Endothelial cell of umbilical vein (primary cell): ENCODE data around the gene SEMA4C. TPM values are rescaled to one million over a fixed set of nuclear protein-coding genes. Genes with fewer than 3 reads are reported as not detected.
A peak's percentile ranks its signal among the peaks of the same experiment; 100 is the strongest.

ENCODE experiments used
- BruUV-seq: library from RNA; stranded (reverse); fragments of 400-500 nt; replicated peaks from 2 replicates; lab custom pipeline; 2021; lab: Mats Ljungman, UMichigan
- CTCF ChIA-PET: fragments of 300-600, 350-600 bp; sonication (Branson Sonifier 250); formaldehyde crosslinking; loops from one replicate; lab custom pipeline; 2021; ENCODE audit warnings: antibody characterized with exemption, inconsistent platforms; lab: Charles Lee
- POLR2A ChIA-PET: fragments of 300-600, 350-600 bp; sonication (Branson Sonifier 250); formaldehyde crosslinking; loops from one replicate; lab custom pipeline; 2021; ENCODE audit warnings: antibody characterized with exemption, inconsistent platforms; lab: Charles Lee
- DNase-seq: peaks from one replicate; pipeline ENCODE4 v3.0.0-alpha.2; 2011; ENCODE audit warnings: low read depth, low spot score
- FAIRE-seq: peaks from 2 replicates; lab custom pipeline; 2011; peaks lifted over from hg19 to GRCh38; lab: Jason Lieb, UNC
- H2AFZ ChIP-seq: 2 replicates; pipeline ENCODE4 v1.6.0; 2012; ENCODE audit warnings: low read depth, low read length, control low read depth, inconsistent platforms
- H3K27ac ChIP-seq: 2 replicates; pipeline ENCODE4 v1.5.1; 2011; ENCODE audit warnings: low read depth, mild to moderate bottlenecking, control low read depth, low read length, moderate library complexity; ENCODE audit not compliant: insufficient read depth
- H3K27me3 ChIP-seq, 2 experiments: 2 replicates each; pipeline versions ENCODE4 v1.6.0 to v1.6.1; 2011; ENCODE audit warnings: low read length in 2 of 2, mixed read lengths in 1 of 2; ENCODE audit not compliant: control insufficient read depth in 2 of 2, insufficient read depth in 2 of 2
- H3K36me3 ChIP-seq, 2 experiments: 2 replicates in 1 of 2; 3 replicates in 1 of 2; pipeline ENCODE4 v1.5.1; 2011; ENCODE audit warnings: low read length in 2 of 2, mild to moderate bottlenecking in 1 of 2, moderate library complexity in 1 of 2; ENCODE audit not compliant: control insufficient read depth in 2 of 2, insufficient read depth in 2 of 2; ENCODE audit errors: extremely low read depth in 1 of 2
- H3K4me1 ChIP-seq: 3 replicates; pipeline ENCODE4 v1.5.1; 2011; ENCODE audit warnings: mild to moderate bottlenecking, low read length; ENCODE audit not compliant: control insufficient read depth, insufficient read depth; ENCODE audit errors: extremely low read depth
- H3K4me2 ChIP-seq: 2 replicates; pipeline ENCODE4 v1.6.1; 2011; ENCODE audit warnings: low read length, control low read depth, mixed read lengths; ENCODE audit not compliant: insufficient read depth
- H3K4me3 ChIP-seq, 3 experiments: fragments of 200-600 bp in 1 of 3; sonication (generic), shearing (Covaris generic) in 1 of 3; replicated peaks in 1 of 3; 2 replicates each; pipeline ENCODE4 v1.5.1; 2011 to 2016; ENCODE audit warnings: control low read depth in 3 of 3, low read length in 3 of 3, mild to moderate bottlenecking in 2 of 3, inconsistent platforms in 1 of 3, low read depth in 1 of 3, moderate library complexity in 1 of 3; ENCODE audit not compliant: insufficient read depth in 1 of 3
- H3K79me2 ChIP-seq: 2 replicates; pipeline ENCODE4 v1.6.0; 2012; ENCODE audit warnings: low read length, inconsistent platforms; ENCODE audit not compliant: control insufficient read depth, insufficient read depth
- H3K9ac ChIP-seq: replicated peaks from 2 replicates; pipeline ENCODE3; 2011; ENCODE audit warnings: low read length, control low read depth; ENCODE audit not compliant: insufficient read depth; ENCODE audit errors: extremely low read depth
- H3K9me1 ChIP-seq: replicated peaks from 3 replicates; pipeline ENCODE4 v1.6.0; 2011; ENCODE audit warnings: mild to moderate bottlenecking, low read length; ENCODE audit not compliant: control insufficient read depth, insufficient read depth; ENCODE audit errors: extremely low read depth
- H3K9me3 ChIP-seq: replicated peaks from 2 replicates; pipeline ENCODE4 v1.5.1; 2012; ENCODE audit warnings: low read length, inconsistent platforms; ENCODE audit not compliant: control insufficient read depth, insufficient read depth
- H4K20me1 ChIP-seq: replicated peaks from 2 replicates; pipeline ENCODE3; 2011; ENCODE audit warnings: mild to moderate bottlenecking, low read length; ENCODE audit not compliant: control insufficient read depth, insufficient read depth; ENCODE audit errors: extremely low read depth
- CTCF ChIP-seq, 2 donors: IDR thresholded peaks; 1 replicate in 1 of 2; 2 replicates in 1 of 2; pipeline ENCODE4 v1.5.1; 2011; ENCODE audit warnings: low read length in 2 of 2, mild to moderate bottlenecking in 2 of 2, moderate library complexity in 2 of 2, control low read depth in 1 of 2, inconsistent platforms in 1 of 2, low read depth in 1 of 2; ENCODE audit not compliant: insufficient read depth in 1 of 2; ENCODE audit errors: extremely low read depth in 1 of 2
- EZH2 ChIP-seq: IDR thresholded peaks from 2 replicates; pipeline ENCODE4 v1.6.1; 2012; ENCODE audit warnings: borderline replicate concordance, low read depth, mild to moderate bottlenecking, moderate library complexity, low read length, inconsistent platforms; ENCODE audit not compliant: severe bottlenecking
- GATA2 ChIP-seq: IDR thresholded peaks from 2 replicates; pipeline ENCODE4 v1.7.0; 2011; ENCODE audit warnings: low read depth, mild to moderate bottlenecking, moderate library complexity, mixed read lengths, low read length; ENCODE audit not compliant: insufficient read length, insufficient read depth
- JUN ChIP-seq: IDR thresholded peaks from 2 replicates; pipeline ENCODE4 v1.6.1; 2011; ENCODE audit warnings: borderline replicate concordance, low read depth; ENCODE audit not compliant: insufficient read length, insufficient read depth
- MAX ChIP-seq: IDR thresholded peaks from 2 replicates; pipeline ENCODE4 v1.6.1; 2011; ENCODE audit not compliant: insufficient read depth, insufficient read length
- MYC ChIP-seq: IDR thresholded peaks from one replicate; pipeline ENCODE4 v1.6.1; 2011; ENCODE audit warnings: mild to moderate bottlenecking, low read depth, low read length
- POLR2A ChIP-seq: IDR thresholded peaks from 2 replicates; pipeline ENCODE4 v1.6.1; 2012; ENCODE audit warnings: low read depth, mild to moderate bottlenecking, control low read depth, low read length
- POLR2AphosphoS5 ChIP-seq: IDR thresholded peaks from 2 replicates; pipeline ENCODE4 v1.6.1; 2012; ENCODE audit warnings: low read depth, mild to moderate bottlenecking, control low read depth, low read length, moderate library complexity; ENCODE audit not compliant: insufficient read depth
- dilution Hi-C: fragments of 300-500 bp; cut with MboI; formaldehyde crosslinking; loops from one replicate; pipeline ENCODE4 v1.15.0; 2019; ENCODE audit warnings: low sequenced_read_pairs; ENCODE audit not compliant: extremely low pct_ligation_motif_present
- intact Hi-C: fragments of 100-400 bp; cut with micrococcal nuclease; formaldehyde crosslinking; loops from one replicate; pipeline ENCODE4 v1.10.0; 2022
- polyA plus RNA-seq, 4 experiments: library from polyadenylated mRNA; depleted of rRNA in 3 of 4; stranded (reverse) in 3 of 4; unstranded in 1 of 4; fragments of >200 nt; gene quantifications; 2 replicates each; pipeline versions ENCODE4 v1.2.1 to v1.2.3, GENCODE V29; 2011 to 2012; ENCODE audit warnings: missing spikeins in 1 of 4
- total RNA-seq: library from RNA; stranded (reverse); gene quantifications from 2 replicates; pipeline ENCODE4 v1.2.3, GENCODE V29; 2021

The SEMA4C gene
- total and polyA plus RNA-seq, 2 donors (not counting 3 experiments of a cell fraction or from before 2014, with no cell fraction given) = 16.4 to 17.3 TPM

DNA sequence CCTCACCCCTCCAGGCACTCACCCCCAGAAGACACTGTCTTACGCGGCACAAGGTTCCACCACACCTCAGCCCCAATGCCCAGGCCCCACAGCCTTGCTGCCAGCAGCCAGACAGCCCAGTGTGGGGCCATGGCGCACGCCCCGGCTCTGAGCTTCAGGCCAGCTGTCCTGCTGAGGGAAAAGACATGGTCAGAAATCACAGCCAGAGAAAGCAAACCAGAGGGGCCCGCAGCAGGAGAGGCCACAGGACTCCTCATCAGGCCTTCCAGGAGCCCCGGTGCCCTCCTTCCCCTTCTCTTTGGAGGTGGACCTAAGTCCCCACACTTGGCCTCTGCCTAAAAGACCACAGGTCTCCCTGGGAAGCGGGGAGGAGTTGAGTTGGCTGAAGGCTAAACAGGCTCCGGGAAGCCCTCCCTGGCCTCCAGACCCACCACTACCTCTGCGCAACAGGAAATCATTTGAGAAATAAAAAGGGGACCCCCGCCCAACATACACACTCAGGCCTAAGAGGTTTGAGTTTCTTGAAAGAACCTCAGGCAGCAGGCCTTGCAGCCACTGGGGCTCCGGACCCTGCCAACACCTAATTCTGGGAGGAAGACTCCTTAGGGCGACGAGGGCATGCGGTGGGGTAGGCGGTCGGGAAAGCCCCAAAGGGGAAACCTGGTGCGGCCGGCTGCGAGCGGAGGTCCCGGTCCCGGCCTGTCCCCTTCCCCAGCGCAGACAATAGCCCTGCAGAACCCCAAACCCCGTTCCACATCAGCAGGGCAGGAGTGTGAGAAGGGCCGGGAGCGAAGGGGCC, 1.9 kb downstream of the SEMA4C start:
- Histone ChIP-seq H3K4me3 (peak overlapping the region; percentile 59 to 86 (median 65)), H3K4me2 (peak overlapping the region; percentile 60), H3K36me3 (peaks cover 4 to 27% of the 10 kb centered on the region in 2 experiments), H3K9me1 (no peaks in the 10 kb centered on the region), H3K9ac (peak overlapping the region; percentile 76), H2AFZ (peak overlapping the region; percentile 66), H3K27me3 (peaks cover 10 to 16% of the 10 kb centered on the region in 2 experiments), H4K20me1 (no peaks in the 10 kb centered on the region), H3K4me1 (peaks cover 32% of the 10 kb centered on the region), H3K9me3 (no peaks in the 10 kb centered on the region), H3K79me2 (no peaks in the 10 kb centered on the region), H3K27ac (no peak overlapping the region)
- DNase-seq (no peak), FAIRE-seq (no peak)
- TF ChIP-seq MYC = no peak
- TF ChIP-seq CTCF (IDR thresholded peaks at IDR 0.05; ENCODE audit: extremely low read depth in 1 of 2, insufficient read depth in 1 of 2, low read depth in 1 of 2, low read length in 2 of 2) = no peak
- no peak for TF ChIP-seq GATA2
- TF ChIP-seq MAX = no peak
- no peak for TF ChIP-seq EZH2
- TF ChIP-seq POLR2AphosphoS5 = no peak
- TF ChIP-seq POLR2A = no peak
- no peak for TF ChIP-seq JUN
- ChIA-PET POLR2A (interaction anchor here (1.1 kb wide), 1 partner anchor 10 kb away, joined by 6 read pairs; the partner anchor contains the start of gene ANKRD39), CTCF (interaction anchor here (0.6 to 6.5 kb wide), 16 partner anchors 9 to 336 kb away, joined by 3 to 81 read pairs (median 3); partner anchors contain the start of genes ANKRD39 and CNNM3)
- dilution Hi-C loops (no loop called here), intact Hi-C loops (loop anchor here (1.0 kb wide), 1 partner anchor 10 kb away; the partner anchor contains the start of gene ANKRD39)
- BruUV-seq = TSS peak; percentile 33
